Sigmoid colon (tissue), 4 donors: ENCODE results near the gene PLB1.

Source experiments
- CTCF ChIP-seq, 4 experiments: fragments of 450-650 bp in 3 of 4; fragments of 200-600 bp in 1 of 4; IDR thresholded peaks; one replicate each; pipeline ENCODE4 v1.5.1; 2016 to 2019; ENCODE audit warnings: antibody characterized with exemption in 4 of 4, mild to moderate bottlenecking in 3 of 4, moderate library complexity in 2 of 4
- EP300 ChIP-seq, 4 donors: sonication (generic); formaldehyde crosslinking; IDR thresholded peaks; one replicate each; pipeline ENCODE4 v1.6.1; 2017; ENCODE audit warnings: antibody characterized with exemption in 4 of 4
- POLR2A ChIP-seq, 2 donors: fragments of 450-650 bp; IDR thresholded peaks; one replicate each; pipeline ENCODE4 v1.6.1; 2016; ENCODE audit warnings: antibody characterized with exemption in 2 of 2, mild to moderate bottlenecking in 2 of 2, moderate library complexity in 2 of 2

- TF ChIP-seq POLR2A (IDR thresholded peaks at IDR 0.05) (no peak), CTCF (IDR thresholded peaks at IDR 0.05) (no peak), EP300 (IDR thresholded peaks at IDR 0.05) (no peak)
These were observed 34.8 kb upstream of the PLB1 start for GRCh38 chr2:28461056-28461455.
